Common myeloid progenitor, CD34-positive (primary cell): Measurements from ENCODE around the gene BICC1.

Source experiments
- CTCF ChIA-PET: fragments of 350-600 bp; sonication (Branson Sonifier 250); formaldehyde crosslinking; loops from one replicate; lab custom pipeline; 2021; ENCODE audit warnings: antibody characterized with exemption; lab: Charles Lee
- POLR2A ChIA-PET: fragments of 350-600 bp; sonication (Branson Sonifier 250); formaldehyde crosslinking; loops from one replicate; lab custom pipeline; 2021; ENCODE audit warnings: antibody characterized with exemption; lab: Charles Lee
- DNase-seq, 3 donors: peaks; one replicate each; pipeline versions ENCODE4 v3.0.0 to v3.0.0-alpha.2; 2013
- H3K27ac ChIP-seq, 2 experiments: 1 replicate in 1 of 2; 2 replicates in 1 of 2; pipeline ENCODE4 v1.7.0; 2013; ENCODE audit warnings: inconsistent platforms in 2 of 2, low read length in 2 of 2, mild to moderate bottlenecking in 2 of 2, low read depth in 1 of 2, moderate library complexity in 1 of 2; ENCODE audit not compliant: severe bottlenecking in 2 of 2, insufficient read depth in 1 of 2, poor library complexity in 1 of 2
- H3K27me3 ChIP-seq, 5 experiments: replicated peaks in 2 of 5; 1 replicate in 3 of 5; 2 replicates in 2 of 5; pipeline versions ENCODE4 v1.6.1 to v1.7.0; 2013; ENCODE audit warnings: low read length in 4 of 5, mild to moderate bottlenecking in 2 of 5, moderate library complexity in 2 of 5, inconsistent platforms in 1 of 5; ENCODE audit not compliant: insufficient read depth in 5 of 5, control insufficient read depth in 4 of 5
- H3K36me3 ChIP-seq, 4 experiments: 1 replicate in 2 of 4; 2 replicates in 2 of 4; pipeline versions ENCODE4 v1.6.1 to v1.7.0; 2013; ENCODE audit warnings: low read length in 3 of 4, control low read depth in 1 of 4, mild to moderate bottlenecking in 1 of 4; ENCODE audit not compliant: control insufficient read depth in 4 of 4, insufficient read depth in 4 of 4
- H3K4me1 ChIP-seq, 4 experiments: 1 replicate in 3 of 4; 2 replicates in 1 of 4; pipeline versions ENCODE4 v1.6.1 to v1.7.1; 2013; ENCODE audit warnings: low read length in 3 of 4, mild to moderate bottlenecking in 3 of 4, control low read depth in 1 of 4, inconsistent platforms in 1 of 4, moderate library complexity in 1 of 4; ENCODE audit not compliant: control insufficient read depth in 4 of 4, insufficient read depth in 4 of 4; ENCODE audit errors: control extremely low read depth in 1 of 4
- H3K4me3 ChIP-seq, 7 experiments: 1 replicate in 4 of 7; 2 replicates in 3 of 7; pipeline versions ENCODE4 v1.5.1 to v1.7.0; 2013; ENCODE audit warnings: mild to moderate bottlenecking in 7 of 7, low read length in 6 of 7, moderate library complexity in 6 of 7, inconsistent platforms in 2 of 7, low read depth in 2 of 7, control low read depth in 1 of 7; ENCODE audit not compliant: insufficient read depth in 4 of 7, control insufficient read depth in 1 of 7; ENCODE audit errors: extremely low read depth in 1 of 7
- H3K9me3 ChIP-seq, 5 experiments: 1 replicate in 4 of 5; 2 replicates in 1 of 5; pipeline versions ENCODE4 v1.6.1 to v1.7.1; 2013; ENCODE audit warnings: low read length in 4 of 5, mild to moderate bottlenecking in 2 of 5, inconsistent platforms in 1 of 5, low read depth in 1 of 5, moderate library complexity in 1 of 5; ENCODE audit not compliant: control insufficient read depth in 4 of 5, insufficient read depth in 2 of 5; ENCODE audit errors: control extremely low read depth in 1 of 5
- WGBS: methylation state at CpG from one replicate; pipeline ENCODE4 v1.1.5; 2013; ENCODE audit not compliant: insufficient coverage; 5-methylcytosine and 5-hydroxymethylcytosine counted together

Gene BICC1

DNA sequence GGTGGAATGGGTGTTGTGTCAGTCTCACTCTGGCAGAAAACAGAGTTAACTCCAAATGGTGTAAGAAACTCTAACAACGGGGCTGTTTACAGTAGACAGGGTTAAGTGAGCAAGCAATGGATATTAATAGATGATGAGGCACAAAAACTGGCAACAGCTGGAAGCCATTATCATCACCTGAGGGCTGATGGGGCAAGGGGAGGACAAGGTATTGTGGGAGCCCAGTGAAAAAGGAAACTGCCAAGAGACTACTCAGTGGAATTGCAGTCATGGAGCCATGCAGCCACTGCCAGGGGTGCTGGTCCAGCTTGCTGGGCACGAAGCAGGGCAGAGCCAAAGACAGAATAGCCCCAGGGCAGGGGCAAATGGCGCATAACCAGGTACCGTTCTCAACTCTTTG lies 260.7 kb downstream of the BICC1 start:
- Histone ChIP-seq H3K27me3 (peaks cover 0 to 4% (median 0%) of the 10 kb centered on the region in 5 experiments), H3K27ac (no peak overlapping the region), H3K4me3 (no peak overlapping the region), H3K4me1 (no peaks in the 10 kb centered on the region), H3K9me3 (no peaks in the 10 kb centered on the region), H3K36me3 (no peaks in the 10 kb centered on the region)
- POLR2A ChIA-PET, result no interaction called here
- no peak for DNase-seq
- WGBS, result 97% methylated on average over 4 of the region's 4 CpGs
- CTCF ChIA-PET, result no interaction called here

DNA sequence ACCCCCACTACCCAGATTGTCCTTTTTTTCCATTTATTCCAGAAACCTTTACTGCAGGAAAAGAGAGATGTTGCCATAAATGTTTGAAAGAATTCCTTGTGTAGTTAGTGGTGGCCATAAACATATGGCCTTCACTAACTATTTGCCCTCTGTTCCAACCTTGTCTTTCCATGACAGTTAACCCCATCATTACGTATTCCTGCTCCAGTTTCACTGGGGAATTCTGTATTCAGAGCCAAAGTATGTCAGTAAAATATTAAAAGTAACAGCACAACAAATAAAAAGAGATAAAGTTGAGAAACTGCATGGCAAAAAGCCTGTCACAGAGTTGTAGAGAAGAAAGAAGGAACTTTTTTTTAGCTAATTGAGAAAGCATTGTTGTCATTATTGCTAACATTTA lies 261.3 kb downstream of the BICC1 start:
- H3K9me3 ChIP-seq, result no peaks in the 10 kb centered on the region
- H3K4me1 ChIP-seq, result no peaks in the 10 kb centered on the region
- no peak overlapping the region for H3K4me3 ChIP-seq
- H3K36me3 ChIP-seq, result no peaks in the 10 kb centered on the region
- DNase-seq, result no peak
- no peak overlapping the region for H3K27ac ChIP-seq
- ChIA-PET POLR2A (no interaction called here), CTCF (no interaction called here)
- peaks cover 0 to 4% (median 0%) of the 10 kb centered on the region in 5 experiments for H3K27me3 ChIP-seq
- WGBS, result no CpG with 5 or more reads among the region's 1 CpG

DNA sequence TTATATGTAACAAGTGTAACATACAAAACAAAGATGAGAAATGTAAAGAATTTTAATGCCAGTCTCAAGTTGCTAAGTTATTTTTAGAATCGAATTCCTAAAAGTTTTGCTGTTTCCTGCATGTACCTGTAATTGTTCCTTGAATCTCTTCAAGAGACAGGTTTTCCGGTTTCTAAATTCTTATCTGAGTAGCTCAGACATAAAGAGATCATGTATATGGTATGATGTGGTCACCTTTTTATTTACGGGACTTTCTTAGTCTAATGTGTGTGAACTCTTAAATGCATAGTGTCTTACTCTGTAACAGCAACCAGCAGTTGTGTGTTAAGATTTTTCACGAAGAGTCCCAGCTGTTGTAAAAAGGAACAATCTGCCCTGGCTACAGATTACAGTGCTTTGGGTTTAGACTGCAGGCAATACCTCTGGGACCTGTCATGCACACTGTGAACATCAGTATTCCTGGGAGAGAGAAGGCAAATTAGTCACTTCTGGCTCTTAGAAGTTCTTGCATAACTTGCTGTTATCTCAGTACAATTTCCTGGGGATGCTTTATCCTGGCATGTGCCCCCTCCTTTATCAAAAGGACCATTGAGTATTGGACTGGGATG lies 263.4 kb downstream of the BICC1 start:
- Histone ChIP-seq H3K9me3 (no peaks in the 10 kb centered on the region), H3K27ac (no peak overlapping the region), H3K4me3 (no peak overlapping the region), H3K36me3 (no peaks in the 10 kb centered on the region), H3K27me3 (peaks cover 0 to 4% (median 0%) of the 10 kb centered on the region in 5 experiments), H3K4me1 (no peaks in the 10 kb centered on the region)
- CTCF ChIA-PET, result no interaction called here
- POLR2A ChIA-PET, result no interaction called here
- no peak for DNase-seq
- WGBS, result 54% methylated on average over 3 of the region's 4 CpGs

DNA sequence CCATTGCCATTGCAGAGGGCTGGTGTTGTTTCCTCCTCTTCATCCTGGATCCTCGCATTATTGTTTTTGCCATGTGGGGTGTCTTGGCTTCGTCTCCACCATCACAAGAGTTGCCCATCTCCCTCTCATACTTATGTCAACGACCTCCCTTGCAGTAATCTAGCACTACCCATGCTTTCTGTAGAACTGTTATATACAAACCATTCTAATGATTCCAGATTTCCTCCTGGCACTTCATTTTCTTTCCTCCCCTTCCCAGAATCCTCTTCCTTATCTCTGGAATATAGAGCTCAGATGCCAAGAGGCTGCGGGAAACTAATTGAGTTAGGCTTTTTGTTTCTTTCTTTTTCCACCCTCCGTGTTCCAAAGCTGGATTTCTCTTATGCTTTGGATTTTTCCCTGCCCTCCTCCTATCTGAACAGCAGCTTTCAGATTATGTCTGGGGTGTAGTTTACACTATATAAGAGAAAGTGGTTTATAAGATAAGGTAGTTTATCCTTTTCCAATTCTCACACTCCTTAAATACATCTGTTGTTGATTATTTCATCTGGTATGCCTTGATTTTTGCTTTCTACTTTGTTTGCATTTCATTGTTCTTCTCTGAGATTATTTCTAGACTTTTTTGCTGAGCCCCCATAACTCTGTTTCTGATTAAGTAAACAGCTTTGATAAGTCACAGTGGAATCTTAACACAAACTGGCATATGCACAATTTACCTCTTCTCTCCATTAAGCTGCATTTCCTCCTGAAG lies 264.1 kb downstream of the BICC1 start:
- POLR2A ChIA-PET, result no interaction called here
- Histone ChIP-seq H3K4me3 (no peak overlapping the region), H3K9me3 (no peaks in the 10 kb centered on the region), H3K27ac (no peak overlapping the region), H3K36me3 (no peaks in the 10 kb centered on the region), H3K4me1 (no peaks in the 10 kb centered on the region), H3K27me3 (peaks cover 0 to 4% (median 0%) of the 10 kb centered on the region in 5 experiments)
- CTCF ChIA-PET, result interaction anchor here (0.7 kb wide), 1 partner anchor 244 kb away, joined by 4 read pairs; no protein-coding TSS in a partner anchor
- no peak for DNase-seq
- WGBS, result 86% methylated on average over 2 of the region's 5 CpGs

DNA sequence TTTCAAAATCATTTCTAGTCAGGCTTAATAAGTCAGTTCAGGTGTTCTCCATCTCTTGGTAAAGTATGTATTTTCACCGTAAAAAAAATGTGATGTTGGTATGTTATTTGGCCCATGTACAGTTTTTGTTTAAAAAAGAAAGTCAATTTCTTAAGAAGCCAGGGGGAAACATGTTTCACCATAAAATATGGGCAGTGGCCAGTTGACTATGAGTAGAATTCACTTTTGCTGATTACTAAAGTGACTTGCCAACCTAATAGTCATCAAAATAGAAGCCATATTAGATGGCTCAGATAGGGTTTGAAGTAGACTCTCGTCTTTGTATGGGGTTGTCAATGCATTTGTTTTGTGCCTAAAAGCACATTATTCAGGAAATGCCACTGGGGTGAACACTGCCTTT lies 266.3 kb downstream of the BICC1 start:
- 80% methylated on average over 2 of the region's 2 CpGs for WGBS
- no peak overlapping the region for H3K27ac ChIP-seq
- ChIA-PET POLR2A (no interaction called here), CTCF (no interaction called here)
- H3K9me3 ChIP-seq, result no peaks in the 10 kb centered on the region
- H3K4me3 ChIP-seq, result no peak overlapping the region
- H3K4me1 ChIP-seq, result no peaks in the 10 kb centered on the region
- peaks cover 0 to 4% (median 0%) of the 10 kb centered on the region in 5 experiments for H3K27me3 ChIP-seq
- H3K36me3 ChIP-seq, result no peaks in the 10 kb centered on the region
- no peak for DNase-seq

DNA sequence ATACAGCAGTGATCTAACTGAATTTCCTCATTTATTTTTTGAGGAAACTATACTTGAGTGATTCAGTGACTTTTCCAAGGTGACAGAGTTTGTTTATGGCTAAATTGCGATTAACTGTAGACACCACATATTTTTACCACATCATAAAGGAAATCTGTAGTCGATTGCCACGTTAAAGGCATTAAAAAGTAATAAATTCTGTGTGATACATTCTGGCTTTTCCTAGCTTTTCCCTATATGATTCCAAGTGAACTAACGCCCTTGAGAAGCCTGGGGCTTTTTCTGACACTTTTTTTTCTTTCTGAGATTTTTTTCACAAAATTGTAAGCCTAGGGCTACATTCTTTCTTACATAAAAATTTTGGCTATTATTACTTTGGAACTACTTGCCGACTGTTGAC lies 266.9 kb downstream of the BICC1 start:
- Histone ChIP-seq H3K4me1 (no peaks in the 10 kb centered on the region), H3K36me3 (no peaks in the 10 kb centered on the region), H3K4me3 (no peak overlapping the region), H3K27me3 (peaks cover 0 to 4% (median 0%) of the 10 kb centered on the region in 5 experiments), H3K27ac (no peak overlapping the region), H3K9me3 (no peaks in the 10 kb centered on the region)
- no peak for DNase-seq
- WGBS, result 79% methylated on average over 2 of the region's 5 CpGs
- ChIA-PET POLR2A (no interaction called here), CTCF (no interaction called here)

DNA sequence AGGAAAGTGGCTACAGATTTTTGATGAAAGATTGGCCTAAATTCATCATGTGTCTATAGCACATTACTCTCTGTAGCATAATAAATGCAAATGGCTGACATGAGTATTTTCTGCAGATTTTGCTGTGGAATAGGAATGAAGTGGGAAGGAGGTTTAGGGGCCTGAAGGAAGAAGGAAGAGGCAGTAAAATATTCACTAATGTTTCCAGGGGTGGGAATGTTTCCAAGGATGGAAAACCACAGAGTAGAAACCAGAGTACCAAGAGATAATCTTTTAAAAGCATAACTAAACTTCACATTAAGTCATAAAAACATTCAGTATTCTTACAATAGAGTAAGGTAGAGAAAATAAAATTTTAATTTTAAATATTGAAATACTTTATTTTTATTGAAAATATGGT lies 267.8 kb downstream of the BICC1 start:
- POLR2A ChIA-PET, result no interaction called here
- CTCF ChIA-PET, result interaction anchor here (1.6 kb wide), 1 partner anchor 842 kb away, joined by 8 read pairs; no protein-coding TSS in a partner anchor
- Histone ChIP-seq H3K36me3 (no peaks in the 10 kb centered on the region), H3K27ac (no peak overlapping the region), H3K9me3 (no peaks in the 10 kb centered on the region), H3K4me1 (no peaks in the 10 kb centered on the region), H3K4me3 (no peak overlapping the region), H3K27me3 (peaks cover 0 to 4% (median 0%) of the 10 kb centered on the region in 5 experiments)
- DNase-seq, result no peak
